ENCODE data around the gene CHCHD6. TPM values are rescaled to one million over a fixed set of nuclear protein-coding genes. Genes with fewer than 3 reads are reported as not detected.

Gene CHCHD6
- polyA plus RNA-seq, 1 donor, result 10.8 TPM

GRCh38 chr3:126721246-126721645 is 17.2 kb downstream of the CHCHD6 start:
- no peak overlapping the region for H3K4me3 ChIP-seq (ENCODE audit: low read length)
- H3K27me3 ChIP-seq (ENCODE audit: control insufficient read depth, insufficient read depth, low read length), result no peaks in the 10 kb centered on the region
- no peaks in the 10 kb centered on the region for H3K9me3 ChIP-seq (ENCODE audit: control insufficient read depth, low read depth, low read length)
- no peak overlapping the region for H3K27ac ChIP-seq (ENCODE audit: low read length)
- 91% methylated on average over 4 of the region's 10 CpGs for WGBS (ENCODE audit: insufficient coverage, low lambda C conversion rate)
- no peaks in the 10 kb centered on the region for H3K36me3 ChIP-seq (ENCODE audit: control insufficient read depth, insufficient read depth, low read length)
- no peaks in the 10 kb centered on the region for H3K4me1 ChIP-seq (ENCODE audit: control insufficient read depth, insufficient read depth, low read length)
- DNase-seq, result no peak

GRCh38 chr3:126723237-126723636 is 19.2 kb downstream of the CHCHD6 start:
- Histone ChIP-seq H3K4me1 (ENCODE audit: control insufficient read depth, insufficient read depth, low read length) (no peaks in the 10 kb centered on the region), H3K4me3 (ENCODE audit: low read length) (no peak overlapping the region), H3K9me3 (ENCODE audit: control insufficient read depth, low read depth, low read length) (no peaks in the 10 kb centered on the region), H3K27ac (ENCODE audit: low read length) (no peak overlapping the region), H3K36me3 (ENCODE audit: control insufficient read depth, insufficient read depth, low read length) (peaks cover 2% of the 10 kb centered on the region), H3K27me3 (ENCODE audit: control insufficient read depth, insufficient read depth, low read length) (no peaks in the 10 kb centered on the region)
- 100% methylated on average over 1 of the region's 2 CpGs for WGBS (ENCODE audit: insufficient coverage, low lambda C conversion rate)
- DNase-seq, result no peak

- no peaks in the 10 kb centered on the region for H3K27me3 ChIP-seq (ENCODE audit: control insufficient read depth, insufficient read depth, low read length)
- H3K36me3 ChIP-seq (ENCODE audit: control insufficient read depth, insufficient read depth, low read length), result peaks cover 2% of the 10 kb centered on the region
- no peak for DNase-seq
- H3K27ac ChIP-seq (ENCODE audit: low read length), result no peak overlapping the region
- no peaks in the 10 kb centered on the region for H3K4me1 ChIP-seq (ENCODE audit: control insufficient read depth, insufficient read depth, low read length)
- WGBS (ENCODE audit: insufficient coverage, low lambda C conversion rate), result 100% methylated on average over 1 of the region's 1 CpG
- no peak overlapping the region for H3K4me3 ChIP-seq (ENCODE audit: low read length)
- H3K9me3 ChIP-seq (ENCODE audit: control insufficient read depth, low read depth, low read length), result no peaks in the 10 kb centered on the region
These were observed 19.8 kb downstream of the CHCHD6 start for GRCh38 chr3:126723801-126724200.

- H3K9me3 ChIP-seq (ENCODE audit: control insufficient read depth, low read depth, low read length), result no peaks in the 10 kb centered on the region
- peaks cover 8% of the 10 kb centered on the region for H3K36me3 ChIP-seq (ENCODE audit: control insufficient read depth, insufficient read depth, low read length)
- no peak for DNase-seq
- WGBS (ENCODE audit: insufficient coverage, low lambda C conversion rate), result 100% methylated on average over 1 of the region's 1 CpG
- no peak overlapping the region for H3K27ac ChIP-seq (ENCODE audit: low read length)
- H3K27me3 ChIP-seq (ENCODE audit: control insufficient read depth, insufficient read depth, low read length), result no peaks in the 10 kb centered on the region
- H3K4me3 ChIP-seq (ENCODE audit: low read length), result no peak overlapping the region
- no peaks in the 10 kb centered on the region for H3K4me1 ChIP-seq (ENCODE audit: control insufficient read depth, insufficient read depth, low read length)
These were observed 24.6 kb downstream of the CHCHD6 start for GRCh38 chr3:126728680-126729079.

- no peaks in the 10 kb centered on the region for H3K4me1 ChIP-seq (ENCODE audit: control insufficient read depth, insufficient read depth, low read length)
- no peak overlapping the region for H3K27ac ChIP-seq (ENCODE audit: low read length)
- no peak for DNase-seq
- H3K27me3 ChIP-seq (ENCODE audit: control insufficient read depth, insufficient read depth, low read length), result no peaks in the 10 kb centered on the region
- H3K9me3 ChIP-seq (ENCODE audit: control insufficient read depth, low read depth, low read length), result no peaks in the 10 kb centered on the region
- H3K36me3 ChIP-seq (ENCODE audit: control insufficient read depth, insufficient read depth, low read length), result peaks cover 13% of the 10 kb centered on the region
- no CpG with 5 or more reads among the region's 7 CpGs for WGBS (ENCODE audit: insufficient coverage, low lambda C conversion rate)
- no peak overlapping the region for H3K4me3 ChIP-seq (ENCODE audit: low read length)
These were observed 26.3 kb downstream of the CHCHD6 start for GRCh38 chr3:126730376-126730775.

GRCh38 chr3:126731044-126731443 is 27.0 kb downstream of the CHCHD6 start:
- H3K4me3 ChIP-seq (ENCODE audit: low read length), result no peak overlapping the region
- peaks cover 14% of the 10 kb centered on the region for H3K36me3 ChIP-seq (ENCODE audit: control insufficient read depth, insufficient read depth, low read length)
- no peaks in the 10 kb centered on the region for H3K4me1 ChIP-seq (ENCODE audit: control insufficient read depth, insufficient read depth, low read length)
- WGBS (ENCODE audit: insufficient coverage, low lambda C conversion rate), result no CpG with 5 or more reads among the region's 3 CpGs
- no peak for DNase-seq
- H3K27ac ChIP-seq (ENCODE audit: low read length), result no peak overlapping the region
- no peaks in the 10 kb centered on the region for H3K27me3 ChIP-seq (ENCODE audit: control insufficient read depth, insufficient read depth, low read length)
- no peaks in the 10 kb centered on the region for H3K9me3 ChIP-seq (ENCODE audit: control insufficient read depth, low read depth, low read length)

- Histone ChIP-seq H3K9me3 (ENCODE audit: control insufficient read depth, low read depth, low read length) (no peaks in the 10 kb centered on the region), H3K4me1 (ENCODE audit: control insufficient read depth, insufficient read depth, low read length) (no peaks in the 10 kb centered on the region), H3K4me3 (ENCODE audit: low read length) (no peak overlapping the region), H3K27ac (ENCODE audit: low read length) (no peak overlapping the region), H3K27me3 (ENCODE audit: control insufficient read depth, insufficient read depth, low read length) (no peaks in the 10 kb centered on the region), H3K36me3 (ENCODE audit: control insufficient read depth, insufficient read depth, low read length) (peaks cover 12% of the 10 kb centered on the region)
- WGBS (ENCODE audit: insufficient coverage, low lambda C conversion rate), result no CpG with 5 or more reads among the region's 6 CpGs
- no peak for DNase-seq
These were observed 28.4 kb downstream of the CHCHD6 start for GRCh38 chr3:126732281-126733060.

GRCh38 chr3:126733061-126733430 is 29.0 kb downstream of the CHCHD6 start:
- H3K27me3 ChIP-seq (ENCODE audit: control insufficient read depth, insufficient read depth, low read length), result no peaks in the 10 kb centered on the region
- no peaks in the 10 kb centered on the region for H3K9me3 ChIP-seq (ENCODE audit: control insufficient read depth, low read depth, low read length)
- H3K4me3 ChIP-seq (ENCODE audit: low read length), result no peak overlapping the region
- H3K4me1 ChIP-seq (ENCODE audit: control insufficient read depth, insufficient read depth, low read length), result no peaks in the 10 kb centered on the region
- no peak for DNase-seq
- no CpG with 5 or more reads among the region's 5 CpGs for WGBS (ENCODE audit: insufficient coverage, low lambda C conversion rate)
- no peak overlapping the region for H3K27ac ChIP-seq (ENCODE audit: low read length)
- H3K36me3 ChIP-seq (ENCODE audit: control insufficient read depth, insufficient read depth, low read length), result peaks cover 12% of the 10 kb centered on the region

- WGBS (ENCODE audit: insufficient coverage, low lambda C conversion rate), result 0% methylated on average over 1 of the region's 5 CpGs
- peaks cover 12% of the 10 kb centered on the region for H3K36me3 ChIP-seq (ENCODE audit: control insufficient read depth, insufficient read depth, low read length)
- no peak overlapping the region for H3K27ac ChIP-seq (ENCODE audit: low read length)
- H3K27me3 ChIP-seq (ENCODE audit: control insufficient read depth, insufficient read depth, low read length), result no peaks in the 10 kb centered on the region
- H3K9me3 ChIP-seq (ENCODE audit: control insufficient read depth, low read depth, low read length), result no peaks in the 10 kb centered on the region
- H3K4me3 ChIP-seq (ENCODE audit: low read length), result no peak overlapping the region
- no peak for DNase-seq
- no peaks in the 10 kb centered on the region for H3K4me1 ChIP-seq (ENCODE audit: control insufficient read depth, insufficient read depth, low read length)
These were observed 30.2 kb downstream of the CHCHD6 start for GRCh38 chr3:126734106-126734723.

GRCh38 chr3:126737527-126737926 is 33.5 kb downstream of the CHCHD6 start:
- H3K27ac ChIP-seq (ENCODE audit: low read length), result no peak overlapping the region
- WGBS (ENCODE audit: insufficient coverage, low lambda C conversion rate), result 100% methylated on average over 1 of the region's 7 CpGs
- H3K4me3 ChIP-seq (ENCODE audit: low read length), result no peak overlapping the region
- DNase-seq, result no peak
- peaks cover 15% of the 10 kb centered on the region for H3K36me3 ChIP-seq (ENCODE audit: control insufficient read depth, insufficient read depth, low read length)
- H3K27me3 ChIP-seq (ENCODE audit: control insufficient read depth, insufficient read depth, low read length), result no peaks in the 10 kb centered on the region
- no peaks in the 10 kb centered on the region for H3K9me3 ChIP-seq (ENCODE audit: control insufficient read depth, low read depth, low read length)
- H3K4me1 ChIP-seq (ENCODE audit: control insufficient read depth, insufficient read depth, low read length), result no peaks in the 10 kb centered on the region

- no CpG with 5 or more reads among the region's 5 CpGs for WGBS (ENCODE audit: insufficient coverage, low lambda C conversion rate)
- Histone ChIP-seq H3K27ac (ENCODE audit: low read length) (no peak overlapping the region), H3K27me3 (ENCODE audit: control insufficient read depth, insufficient read depth, low read length) (no peaks in the 10 kb centered on the region), H3K9me3 (ENCODE audit: control insufficient read depth, low read depth, low read length) (no peaks in the 10 kb centered on the region), H3K4me1 (ENCODE audit: control insufficient read depth, insufficient read depth, low read length) (no peaks in the 10 kb centered on the region), H3K4me3 (ENCODE audit: low read length) (no peak overlapping the region), H3K36me3 (ENCODE audit: control insufficient read depth, insufficient read depth, low read length) (peaks cover 4% of the 10 kb centered on the region)
- no peak for DNase-seq
These were observed 38.0 kb downstream of the CHCHD6 start for GRCh38 chr3:126742057-126742456.
